NCI-H82 treated with DMSO at 0.1 percent for 48 hours (cell line): Measurements from ENCODE around the gene CDH5.

Source experiments
- DNase-seq: peaks from one replicate; lab custom pipeline; 2025; ENCODE audit not compliant: unreplicated experiment; lab: John Stamatoyannopoulos, UW

Gene CDH5

GRCh38 chr16:66372078-66372897 lies 5.8 kb downstream of the CDH5 start:
- no peak for DNase-seq

DNA sequence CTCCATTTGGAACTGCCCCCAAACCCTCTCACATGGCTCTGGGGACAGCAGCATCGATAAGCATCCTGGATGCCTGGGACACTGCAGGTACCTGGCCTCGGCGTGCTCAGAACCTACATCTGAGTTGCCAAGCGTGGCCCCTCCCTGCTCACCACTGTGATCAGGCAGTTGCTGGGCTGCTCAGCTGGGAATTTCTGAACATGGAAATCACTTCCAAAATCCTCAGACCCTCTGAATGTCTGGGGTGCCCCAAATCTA lies 6.3 kb downstream of the CDH5 start:
- DNase-seq: no peak

- no peak for DNase-seq
Measured at GRCh38 chr16:66373667-66374066, 7.2 kb downstream of the CDH5 start.

DNA sequence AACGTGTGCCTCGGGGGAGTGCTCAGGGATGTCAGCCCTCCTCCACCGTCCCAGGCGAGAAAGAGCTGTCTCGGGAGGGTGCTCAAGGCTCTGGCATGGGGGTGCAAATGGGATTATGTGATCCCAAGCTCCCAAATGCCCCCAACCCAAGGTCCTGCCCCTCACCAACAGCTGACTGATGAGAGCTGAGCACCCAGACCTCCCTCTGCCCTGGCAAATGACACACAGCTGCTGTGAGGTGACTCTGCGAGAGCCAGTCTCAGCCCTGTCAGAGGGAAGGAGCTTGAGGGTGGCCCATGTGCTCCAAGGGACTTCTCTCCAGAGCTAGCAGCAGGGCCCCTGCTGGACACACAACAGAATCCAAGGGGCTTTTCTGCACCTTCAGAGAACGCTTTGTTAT lies 7.7 kb downstream of the CDH5 start:
- DNase-seq: no peak

DNA sequence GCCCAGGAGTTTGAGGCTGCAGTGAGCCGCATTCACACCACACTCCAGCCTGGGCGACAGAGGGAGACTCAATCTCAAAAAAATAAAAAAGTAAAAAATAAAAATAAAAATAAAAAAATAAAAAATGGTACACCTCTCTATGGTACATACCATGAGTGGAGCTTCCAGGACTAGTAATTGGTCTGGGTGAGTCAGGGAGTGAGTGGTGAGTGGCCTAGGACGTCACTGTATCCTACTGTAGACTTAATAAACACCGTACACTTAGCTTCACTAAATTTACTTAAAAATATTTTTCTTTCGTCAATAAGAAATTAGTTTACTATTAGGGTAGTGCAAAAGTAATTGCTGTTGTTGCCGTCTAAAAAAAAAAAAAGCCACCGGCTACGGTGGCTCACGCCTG lies 9.0 kb downstream of the CDH5 start:
- DNase-seq: no peak

- DNase-seq: no peak
Measured at GRCh38 chr16:66376114-66376513, 9.6 kb downstream of the CDH5 start.

DNA sequence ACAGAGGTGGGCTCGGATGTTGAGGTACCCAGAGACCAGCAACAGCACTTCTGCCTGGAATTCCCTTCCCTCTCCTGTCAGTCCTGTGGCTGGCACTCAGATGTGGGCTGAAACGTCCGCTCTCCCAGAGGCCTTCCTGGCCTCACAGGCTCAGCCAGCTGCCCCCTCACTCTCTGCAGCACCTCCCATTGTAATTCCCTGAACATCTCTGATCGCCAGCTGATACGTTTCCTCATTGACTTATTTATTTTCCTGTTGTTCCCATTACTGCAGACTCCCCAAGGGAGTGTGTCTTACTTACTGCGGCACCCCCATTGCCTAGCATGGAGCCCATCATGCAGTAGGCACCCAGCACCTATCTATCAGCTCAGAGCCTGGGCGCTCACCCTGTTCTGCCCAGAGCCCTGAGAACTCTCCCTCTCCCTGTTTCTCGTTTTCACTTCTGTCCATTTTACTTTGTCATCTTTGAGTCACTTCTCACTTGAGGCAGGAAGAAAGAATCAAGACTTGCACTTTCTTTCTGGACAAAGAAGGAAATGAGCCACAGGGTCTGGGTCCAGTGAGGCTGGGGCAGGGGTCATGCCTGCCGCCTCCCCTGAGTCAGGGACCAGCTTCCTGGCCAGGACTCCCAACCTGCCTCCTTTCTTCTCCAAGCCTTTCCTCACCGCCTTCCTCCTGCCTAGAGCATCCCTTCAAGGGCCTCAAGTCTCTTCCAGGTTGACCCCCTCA lies 10.2 kb downstream of the CDH5 start:
- DNase-seq: no peak

DNA sequence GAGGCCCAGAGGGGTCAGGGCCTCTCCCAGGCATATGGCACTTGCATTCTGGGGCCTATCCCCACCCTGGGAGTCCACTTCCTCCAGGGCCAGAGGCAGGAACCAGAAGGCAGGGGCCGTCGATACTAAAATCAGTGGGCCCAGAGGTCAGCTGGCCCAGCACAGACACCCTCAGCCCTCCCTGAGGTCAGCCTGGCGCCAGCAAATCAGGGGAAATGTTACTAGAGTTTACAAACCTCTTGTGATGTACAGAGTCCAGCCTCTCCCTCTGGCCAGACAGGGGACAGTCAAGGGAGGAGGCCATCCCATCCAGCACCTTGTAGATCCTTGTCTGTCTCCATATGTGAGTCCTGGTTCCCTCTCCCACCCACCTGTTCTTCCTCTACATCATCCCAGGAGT lies 10.8 kb downstream of the CDH5 start:
- DNase-seq: no peak

DNA sequence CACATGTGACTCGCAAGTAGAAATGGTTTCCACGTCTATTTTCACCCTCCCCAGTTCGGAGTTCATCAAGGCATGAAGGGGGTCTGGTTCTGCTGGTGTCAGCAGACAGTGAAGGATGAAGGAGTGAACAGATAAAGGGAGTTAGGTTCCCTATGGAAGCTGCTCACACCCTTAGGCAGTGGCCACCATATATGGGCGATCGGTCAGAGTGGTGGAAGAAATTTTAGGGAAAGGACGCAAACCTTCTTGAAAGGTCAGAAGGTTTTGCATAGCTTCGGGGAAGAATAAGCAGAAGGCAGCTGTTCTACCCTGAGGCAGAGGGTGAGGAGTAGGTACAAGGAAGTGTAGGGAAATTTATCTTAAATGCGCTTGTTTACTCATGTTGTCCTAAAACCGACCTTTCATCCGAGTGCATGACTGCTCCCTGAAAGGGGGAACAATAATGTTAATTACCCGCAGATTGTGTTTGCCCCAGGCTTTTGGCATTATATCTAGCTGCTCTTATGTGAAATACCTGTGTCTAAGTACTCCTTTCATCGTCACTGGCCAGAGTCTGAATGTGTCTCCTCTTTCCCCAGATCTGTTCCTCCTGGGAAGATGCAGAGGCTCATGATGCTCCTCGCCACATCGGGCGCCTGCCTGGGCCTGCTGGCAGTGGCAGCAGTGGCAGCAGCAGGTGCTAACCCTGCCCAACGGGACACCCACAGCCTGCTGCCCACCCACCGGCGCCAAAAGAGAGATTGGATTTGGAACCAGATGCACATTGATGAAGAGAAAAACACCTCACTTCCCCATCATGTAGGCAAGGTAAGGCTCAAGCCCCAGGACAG lies 12.5 kb downstream of the CDH5 start:
- DNase-seq: no peak

DNA sequence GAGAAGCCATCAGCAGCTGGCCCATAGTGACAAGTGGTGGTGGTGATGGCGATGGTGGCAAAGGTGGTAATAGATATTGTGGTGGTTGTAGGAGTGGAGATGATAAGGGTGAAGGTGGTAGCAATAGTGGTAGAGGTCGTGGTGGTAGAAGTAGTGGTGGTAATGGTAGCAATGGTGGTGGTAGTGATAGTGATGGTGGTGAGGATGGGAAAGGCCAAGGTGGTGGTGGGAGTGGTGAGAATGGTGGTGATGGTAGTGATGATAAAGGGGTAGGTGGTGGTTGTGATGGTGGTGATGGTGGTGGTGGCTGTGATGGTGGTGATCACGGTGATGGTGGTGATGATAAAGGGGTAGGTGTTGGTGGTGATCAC lies 13.1 kb downstream of the CDH5 start:
- DNase-seq: no peak

DNA sequence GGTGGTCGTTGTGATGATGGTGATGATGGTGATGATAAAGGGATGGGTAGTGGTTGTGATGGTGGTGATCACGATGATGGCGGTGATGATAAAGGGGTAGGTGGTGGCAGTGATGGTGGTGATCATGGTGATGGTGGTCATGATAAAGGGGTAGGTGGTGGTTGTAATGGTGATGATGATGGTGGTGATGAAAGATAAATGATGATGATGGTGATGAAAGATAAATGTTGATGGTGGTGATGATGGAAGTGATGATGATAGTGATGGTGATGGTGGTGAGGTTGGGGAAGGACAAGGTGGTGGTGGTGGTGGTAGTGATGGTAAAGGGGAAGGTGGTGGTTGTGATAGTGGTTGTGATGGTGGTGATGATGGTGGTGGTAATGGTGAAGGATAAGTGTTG lies 13.9 kb downstream of the CDH5 start:
- DNase-seq: no peak

GRCh38 chr16:66381585-66382170 lies 15.2 kb downstream of the CDH5 start:
- DNase-seq: no peak

DNA sequence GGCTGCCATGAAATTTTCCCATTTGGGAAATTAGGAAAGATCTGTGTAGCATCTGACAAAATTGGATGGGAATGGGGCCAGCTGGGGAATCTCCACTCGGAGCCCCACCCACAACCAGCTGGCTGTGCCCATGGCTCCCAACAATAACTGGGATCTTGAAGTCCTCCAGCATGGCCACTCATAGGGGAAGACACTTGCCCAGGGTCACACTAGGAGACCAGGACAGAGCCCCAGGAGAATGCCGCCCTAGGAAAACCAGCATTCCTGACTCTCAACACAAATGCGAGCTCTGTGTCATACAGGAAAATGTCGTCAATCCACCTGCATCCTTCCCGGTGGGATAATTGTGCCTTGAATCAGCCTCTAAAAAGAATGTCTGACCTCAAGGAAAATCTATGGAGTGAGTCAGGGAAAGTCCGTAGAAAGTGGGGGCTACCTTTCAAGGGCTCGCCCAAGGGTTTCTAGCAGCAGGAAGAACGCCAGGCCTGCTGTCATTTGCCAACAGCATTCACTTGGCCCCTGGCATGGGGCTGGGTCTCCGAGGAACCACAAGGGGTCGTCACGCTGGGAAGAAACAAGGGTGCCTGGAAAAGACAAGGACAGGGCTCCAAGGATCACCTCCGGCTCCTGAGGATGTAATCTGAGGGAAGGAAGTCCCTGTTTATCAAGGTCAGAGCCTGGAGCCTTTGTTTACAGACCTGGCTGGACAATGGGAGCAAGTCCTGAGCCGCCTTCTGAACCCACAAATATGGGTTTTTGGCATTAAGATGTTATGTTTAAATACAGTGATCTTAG lies 15.9 kb downstream of the CDH5 start:
- no peak for DNase-seq

DNA sequence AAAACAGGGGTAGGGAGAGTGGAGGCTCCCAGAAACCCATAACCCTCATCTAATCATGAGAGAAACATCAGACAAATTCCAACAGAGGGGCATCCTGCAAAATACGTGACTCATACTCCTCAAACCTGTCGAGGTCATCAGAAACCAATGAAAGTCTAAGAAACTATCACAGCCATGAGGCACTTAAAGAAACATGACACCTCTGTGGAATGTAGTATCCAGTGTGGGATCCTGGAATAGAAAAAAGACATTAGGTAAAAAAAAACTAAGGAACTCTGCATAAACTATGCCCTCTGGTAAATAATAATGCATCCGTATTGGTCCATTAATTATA lies 16.4 kb downstream of the CDH5 start:
- DNase-seq: no peak

DNA sequence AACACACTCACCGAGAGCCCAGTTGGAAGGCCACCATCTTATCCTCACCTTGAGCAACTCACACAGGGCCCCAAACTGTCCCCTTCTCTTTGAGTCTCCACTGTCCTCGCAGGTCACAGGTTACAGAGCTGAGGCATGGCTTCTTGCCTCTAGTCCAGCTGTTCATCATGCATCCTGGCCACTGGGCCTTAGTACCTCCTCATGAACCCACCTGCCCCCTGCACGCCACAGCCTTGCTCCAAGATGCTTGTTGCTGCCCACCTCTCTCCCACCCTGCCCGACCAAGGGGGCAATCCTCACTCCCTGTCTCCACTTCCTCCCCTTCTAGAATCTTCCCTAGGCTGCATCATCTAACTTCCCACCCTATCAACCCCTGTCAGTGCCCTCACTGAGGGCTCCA lies 17.1 kb downstream of the CDH5 start:
- no peak for DNase-seq

GRCh38 chr16:66385415-66385814 lies 18.9 kb downstream of the CDH5 start:
- DNase-seq: no peak

- DNase-seq: no peak
Measured at GRCh38 chr16:66386629-66387622, 20.4 kb downstream of the CDH5 start.

- DNase-seq: no peak
Measured at GRCh38 chr16:66387817-66388332, 21.4 kb downstream of the CDH5 start.

DNA sequence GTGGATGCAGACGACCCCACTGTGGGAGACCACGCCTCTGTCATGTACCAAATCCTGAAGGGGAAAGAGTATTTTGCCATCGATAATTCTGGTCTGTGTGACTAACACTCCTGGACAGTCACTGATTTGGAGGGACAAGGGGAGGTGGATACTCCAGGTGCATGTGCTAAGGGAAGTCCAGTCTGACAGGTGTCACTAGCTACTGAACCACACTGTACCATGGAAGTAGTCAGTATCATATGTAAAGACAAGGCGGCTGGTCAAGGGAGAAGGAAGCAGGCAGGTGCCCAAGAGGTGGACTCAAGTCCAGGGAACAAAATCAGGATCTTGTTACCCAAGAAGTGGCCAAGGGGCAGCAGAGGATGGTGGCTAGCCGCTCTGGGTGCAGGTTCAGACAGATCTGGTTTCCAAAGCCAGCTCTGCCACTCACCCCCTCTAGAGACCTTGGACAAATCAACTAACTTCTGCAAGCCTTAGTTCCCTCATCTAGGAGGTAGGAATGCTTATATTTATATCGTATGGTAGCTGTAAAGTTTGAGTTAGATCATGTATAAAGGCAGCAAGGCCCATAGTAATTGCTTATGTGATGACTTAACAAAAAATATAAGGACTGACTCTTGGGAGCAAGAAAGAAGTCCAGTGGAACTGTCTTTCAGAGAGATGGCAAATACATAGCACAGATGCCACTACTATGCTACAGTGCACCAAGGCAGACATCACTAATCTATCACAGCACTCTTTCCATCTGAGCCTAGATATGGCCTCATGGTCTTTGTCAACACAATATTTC lies 22.1 kb downstream of the CDH5 start:
- no peak for DNase-seq
